LNCaP clone FGC (cell line): Measurements from ENCODE around the gene ADGRB3.
"Not testable (repeated sequence)": the region's sequence is repeated elsewhere in the genome, so short reads cannot be mapped to it uniquely, and the experiment has no call there.

ENCODE experiments used
- DNase-seq: peaks from one replicate; pipeline ENCODE4 v3.0.0-alpha.2; 2011; ENCODE audit warnings: low read depth
- H3K4me3 ChIP-seq: 2 replicates; pipeline ENCODE4 v1.5.1; 2011; ENCODE audit warnings: mild to moderate bottlenecking, low read depth, low read length, control low read depth
- TF ChIP-seq, protein P1 (sequence below): IDR thresholded peaks from 2 replicates; pipeline ENCODE4 v1.5.1; 2012; ENCODE audit warnings: mild to moderate bottlenecking; ENCODE audit not compliant: control insufficient read depth, insufficient read depth; ENCODE audit errors: extremely low read depth

ADGRB3 gene

DNA sequence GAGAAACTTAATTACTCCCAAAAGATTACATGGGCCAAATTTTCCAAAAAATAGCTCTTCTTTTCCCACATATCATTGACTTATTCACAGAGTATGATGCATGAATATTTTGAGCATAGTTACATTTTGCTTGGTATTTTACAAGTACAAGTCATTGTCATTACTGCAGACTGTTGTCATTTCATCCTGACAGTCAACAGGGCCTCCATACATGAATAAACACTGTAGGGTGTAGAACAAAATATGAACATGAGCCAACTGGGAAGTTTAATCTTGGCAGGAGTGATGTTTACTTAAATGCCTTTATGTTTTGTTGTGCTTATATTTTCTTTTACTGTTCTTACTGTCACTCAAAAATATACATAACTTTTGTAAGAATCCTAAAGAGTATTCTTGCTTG, 340.7 kb downstream of the ADGRB3 start:
- no peak overlapping the region for H3K4me3 ChIP-seq
- peak; percentile 45 for DNase-seq
- TF ChIP-seq, protein P1, sequence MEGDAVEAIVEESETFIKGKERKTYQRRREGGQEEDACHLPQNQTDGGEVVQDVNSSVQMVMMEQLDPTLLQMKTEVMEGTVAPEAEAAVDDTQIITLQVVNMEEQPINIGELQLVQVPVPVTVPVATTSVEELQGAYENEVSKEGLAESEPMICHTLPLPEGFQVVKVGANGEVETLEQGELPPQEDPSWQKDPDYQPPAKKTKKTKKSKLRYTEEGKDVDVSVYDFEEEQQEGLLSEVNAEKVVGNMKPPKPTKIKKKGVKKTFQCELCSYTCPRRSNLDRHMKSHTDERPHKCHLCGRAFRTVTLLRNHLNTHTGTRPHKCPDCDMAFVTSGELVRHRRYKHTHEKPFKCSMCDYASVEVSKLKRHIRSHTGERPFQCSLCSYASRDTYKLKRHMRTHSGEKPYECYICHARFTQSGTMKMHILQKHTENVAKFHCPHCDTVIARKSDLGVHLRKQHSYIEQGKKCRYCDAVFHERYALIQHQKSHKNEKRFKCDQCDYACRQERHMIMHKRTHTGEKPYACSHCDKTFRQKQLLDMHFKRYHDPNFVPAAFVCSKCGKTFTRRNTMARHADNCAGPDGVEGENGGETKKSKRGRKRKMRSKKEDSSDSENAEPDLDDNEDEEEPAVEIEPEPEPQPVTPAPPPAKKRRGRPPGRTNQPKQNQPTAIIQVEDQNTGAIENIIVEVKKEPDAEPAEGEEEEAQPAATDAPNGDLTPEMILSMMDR = no peak

DNA sequence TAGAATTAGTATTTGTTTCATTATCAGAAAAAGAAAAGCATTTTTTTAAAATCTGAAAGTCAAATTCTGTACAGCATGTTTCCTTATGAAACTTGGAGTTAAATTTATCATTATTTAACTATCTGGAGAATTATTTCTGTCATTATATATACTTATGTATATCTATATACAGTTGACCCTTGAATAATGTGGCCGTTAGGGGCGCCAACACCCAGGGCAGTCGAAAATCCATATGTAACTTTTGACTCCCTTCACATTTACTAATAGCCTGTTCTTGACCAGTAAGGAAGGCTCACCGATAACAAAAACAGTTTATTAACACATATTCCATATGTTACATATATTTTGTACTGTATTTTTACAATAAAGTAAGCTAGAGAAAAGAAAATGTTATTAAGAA, 341.2 kb downstream of the ADGRB3 start:
- TF ChIP-seq, protein P1 = no peak
- DNase-seq = no peak
- H3K4me3 ChIP-seq = no peak overlapping the region

DNA sequence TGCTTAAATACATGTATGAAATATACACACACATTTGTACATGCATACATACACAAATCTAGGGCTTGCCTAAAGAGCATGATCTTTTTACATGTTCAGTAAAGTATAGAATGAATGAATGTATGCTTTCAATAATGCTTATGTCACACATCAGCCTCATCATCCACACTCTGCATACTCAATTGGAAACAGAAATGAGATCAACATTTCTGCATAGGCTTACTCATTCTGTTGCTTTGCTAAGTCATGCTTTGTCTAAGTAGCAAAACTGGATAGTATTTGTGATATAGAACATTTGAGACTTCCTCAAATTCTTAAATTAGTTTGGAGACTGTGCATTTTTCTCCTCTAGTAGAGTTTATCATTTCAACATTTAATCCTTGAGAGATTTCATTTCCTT, 343.3 kb downstream of the ADGRB3 start:
- no peak overlapping the region for H3K4me3 ChIP-seq
- no peak for DNase-seq
- TF ChIP-seq, protein P1 = no peak

DNA sequence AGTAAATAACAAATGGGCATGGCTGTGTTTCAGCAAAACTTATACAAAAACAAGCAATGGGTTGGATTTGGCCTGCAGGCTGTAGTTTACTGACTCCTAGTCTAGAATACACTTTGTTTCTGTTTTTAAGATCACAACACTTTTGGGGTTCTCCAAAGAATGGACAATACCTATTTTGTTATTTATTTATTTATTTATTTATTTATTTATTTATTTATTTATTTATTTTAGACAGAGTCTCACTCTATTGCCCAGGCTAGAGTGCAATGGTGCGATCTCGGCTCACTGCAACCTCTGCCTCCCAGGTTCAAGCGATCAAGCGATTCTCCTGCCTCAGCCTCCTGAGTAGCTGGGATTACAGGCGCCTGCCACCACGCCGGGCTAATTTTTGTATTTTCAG, 346.6 kb downstream of the ADGRB3 start:
- not testable (repeated sequence) for H3K4me3 ChIP-seq, DNase-seq

DNA sequence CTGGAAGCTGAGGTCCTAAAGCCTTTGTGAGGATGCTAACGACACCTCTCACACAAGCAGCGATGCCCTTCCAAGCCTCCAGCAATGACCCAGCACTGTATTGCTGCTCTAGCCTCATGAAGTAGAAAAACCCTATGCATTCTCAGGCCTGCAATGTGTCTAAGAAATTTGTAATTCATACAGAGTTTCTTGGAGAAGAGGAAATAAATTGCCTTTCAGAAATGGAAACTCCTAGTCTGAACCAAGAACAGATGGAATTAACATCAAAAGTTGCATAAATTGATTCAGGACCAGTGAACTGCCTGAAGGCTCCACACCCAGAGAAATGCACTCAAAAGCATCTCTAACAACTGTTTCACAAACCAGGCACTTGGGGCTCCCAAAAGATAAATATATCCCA, 353.6 kb downstream of the ADGRB3 start:
- no peak overlapping the region for H3K4me3 ChIP-seq
- no peak for DNase-seq
- TF ChIP-seq, protein P1 = no peak

DNA sequence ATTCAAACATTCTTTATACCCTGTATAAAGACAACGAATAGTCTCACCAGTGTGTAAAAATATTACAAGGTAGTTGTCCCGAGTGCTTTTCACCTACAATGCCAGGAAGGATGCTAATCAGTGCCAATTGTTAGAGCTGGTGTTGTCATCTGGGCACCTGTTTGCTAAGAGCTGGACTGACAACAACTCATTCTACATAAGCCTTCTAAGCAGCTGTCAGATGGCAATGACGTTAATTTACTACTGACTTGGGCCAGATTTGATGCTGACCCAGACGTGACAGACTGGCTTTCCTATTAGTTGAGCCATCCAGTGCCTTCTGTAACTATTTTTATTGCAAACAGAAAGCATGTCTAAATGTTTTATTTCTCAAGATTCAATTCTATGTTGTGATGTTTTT, 355.2 kb downstream of the ADGRB3 start:
- TF ChIP-seq, protein P1 = no peak
- DNase-seq = no peak
- H3K4me3 ChIP-seq = no peak overlapping the region

DNA sequence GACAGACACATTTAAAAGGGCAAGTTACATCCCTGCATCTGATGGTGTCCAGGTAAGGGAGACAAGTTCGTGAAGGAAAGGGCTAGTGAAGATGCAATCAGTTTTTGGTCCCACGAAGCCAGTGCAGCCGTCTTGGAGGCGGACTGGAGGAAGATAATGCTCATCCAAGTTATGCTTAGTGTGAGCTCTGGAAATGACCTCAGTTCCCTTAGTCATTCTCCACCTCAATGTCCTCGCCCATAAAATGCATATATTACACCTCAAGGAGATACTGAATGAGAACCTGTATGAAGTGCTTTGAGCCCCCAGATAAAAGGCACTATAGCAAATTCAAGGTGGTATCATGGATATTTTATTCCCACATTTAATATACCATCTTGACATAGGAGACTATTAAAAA, 358.8 kb downstream of the ADGRB3 start:
- H3K4me3 ChIP-seq = no peak overlapping the region
- DNase-seq = no peak
- TF ChIP-seq, protein P1 = no peak

DNA sequence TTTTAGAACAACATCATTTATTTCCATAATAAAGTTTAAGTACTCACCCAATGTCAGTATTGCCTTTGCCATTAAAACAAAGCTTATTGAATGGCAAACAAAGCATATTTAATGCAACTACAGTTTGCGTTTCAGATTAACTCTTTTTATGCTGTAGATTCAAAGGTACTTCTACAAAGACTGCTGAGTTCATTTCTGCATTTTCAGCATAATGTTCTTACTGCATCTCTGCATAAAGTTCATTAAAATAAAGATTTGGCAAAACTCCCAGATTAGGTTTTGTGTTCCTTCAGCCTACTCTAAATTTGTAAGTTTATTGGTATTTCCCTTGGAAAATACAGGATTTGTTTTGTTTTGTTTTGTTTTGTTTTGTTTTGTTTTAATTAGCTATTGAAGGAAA, 359.4 kb downstream of the ADGRB3 start:
- TF ChIP-seq, protein P1 = no peak
- H3K4me3 ChIP-seq = no peak overlapping the region
- no peak for DNase-seq
